T1000 (cell line): ENCODE data around the gene TMEM175.
"Not testable (repeated sequence)": the region's sequence is repeated elsewhere in the genome, so short reads cannot be mapped to it uniquely, and the experiment has no call there.

ENCODE experiments used
- DNase-seq: peaks from one replicate; lab custom pipeline; 2025; ENCODE audit warnings: mixed read lengths; lab: John Stamatoyannopoulos, UW

TMEM175 gene

DNA sequence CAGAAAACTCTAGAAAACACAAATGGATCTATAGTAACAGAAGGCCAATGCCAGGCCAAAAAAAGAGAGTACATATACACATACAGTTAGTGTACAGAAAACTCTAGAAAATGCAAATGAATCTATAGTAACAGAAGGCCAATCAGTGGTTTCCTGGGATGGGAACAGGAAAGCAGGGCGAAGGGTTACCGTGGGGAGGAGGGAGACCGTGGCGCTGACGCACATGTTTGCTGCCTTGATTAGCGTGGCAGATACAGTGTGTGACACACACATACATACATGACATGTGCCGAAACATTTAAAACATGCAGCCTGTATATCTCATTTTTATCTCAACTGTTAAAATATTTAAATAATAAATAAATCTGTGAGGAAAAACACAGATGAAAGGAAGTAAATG, 14.8 kb upstream of the TMEM175 start:
- no peak for DNase-seq

- no peak for DNase-seq
Observed at GRCh38 chr4:917992-918391, 14.3 kb upstream of the TMEM175 start.

- DNase-seq: not testable (repeated sequence)
Observed at GRCh38 chr4:918591-918990, 13.7 kb upstream of the TMEM175 start.

DNA sequence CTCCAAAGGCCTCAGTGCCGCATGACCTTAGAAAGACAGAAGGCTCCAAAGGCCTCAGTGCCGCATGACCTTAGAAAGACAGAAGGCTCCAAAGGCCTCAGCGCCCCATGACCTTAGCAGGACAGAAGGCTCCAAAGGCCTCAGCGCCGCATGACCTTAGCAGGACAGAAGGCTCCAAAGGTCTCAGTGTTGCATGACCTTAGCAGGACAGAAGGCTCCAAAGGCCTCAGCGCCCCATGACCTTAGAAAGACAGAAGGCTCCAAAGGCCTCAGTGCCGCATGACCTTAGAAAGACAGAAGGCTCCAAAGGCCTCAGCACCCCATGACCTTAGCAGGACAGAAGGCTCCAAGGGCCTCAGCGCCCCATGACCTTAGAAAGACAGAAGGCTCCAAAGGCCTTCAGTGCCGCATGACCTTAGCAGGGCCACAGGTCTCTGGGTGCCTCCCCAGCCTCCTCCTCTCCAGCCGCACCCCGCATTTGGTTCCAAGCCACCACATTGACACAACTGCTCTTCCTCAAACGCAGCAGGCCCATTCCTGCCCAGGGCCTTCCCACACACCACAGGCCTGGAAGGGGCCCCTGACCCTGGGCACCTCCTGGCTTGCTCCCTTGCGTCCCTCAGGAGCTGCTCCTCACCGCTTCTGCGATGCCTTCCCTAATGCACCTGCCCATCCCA, 13.1 kb upstream of the TMEM175 start:
- not testable (repeated sequence) for DNase-seq

DNA sequence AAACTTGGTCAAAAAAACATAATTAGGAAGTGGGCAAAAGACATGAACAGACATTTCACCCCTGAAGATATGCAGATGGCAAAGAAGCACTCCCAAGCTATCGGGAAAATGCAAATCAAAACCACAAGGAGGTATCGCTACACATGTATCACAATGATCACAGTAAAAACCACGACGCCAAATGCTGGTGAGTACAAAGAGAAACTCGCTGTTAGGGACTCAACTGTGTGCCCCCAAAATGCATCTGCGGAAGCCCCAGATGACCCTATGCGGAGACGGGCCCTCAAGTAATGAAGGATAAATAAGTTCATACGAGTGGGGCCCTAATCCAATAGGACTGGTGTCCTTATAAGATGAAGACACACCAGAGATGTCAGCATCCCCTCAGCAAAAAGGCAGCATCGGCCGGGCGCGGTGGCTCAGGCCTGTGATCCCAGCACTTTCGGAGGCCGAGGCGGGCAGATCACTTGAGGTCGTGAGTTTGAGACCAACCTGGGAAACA, 10.4 kb upstream of the TMEM175 start:
- DNase-seq: no peak

- peak; percentile 60 for DNase-seq
Observed at GRCh38 chr4:924107-925096, 7.9 kb upstream of the TMEM175 start.

DNA sequence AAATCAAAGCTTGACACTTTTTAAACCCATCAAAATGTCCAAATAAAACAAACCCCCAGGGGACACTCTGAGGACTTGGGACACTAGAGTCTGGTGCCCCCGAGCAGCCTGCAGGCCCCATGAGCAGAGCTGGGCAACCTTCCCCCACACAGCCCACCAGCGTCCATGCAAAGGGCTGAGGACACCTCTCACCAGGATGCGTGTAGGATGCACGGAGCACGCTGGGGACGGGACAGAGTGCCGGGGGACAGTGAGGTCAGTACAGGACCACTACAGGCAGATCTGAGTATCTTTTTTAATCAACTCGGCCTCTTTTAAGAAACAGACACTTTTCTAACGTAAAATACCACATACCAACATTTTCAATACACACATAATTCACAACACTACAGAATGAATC, 7.1 kb upstream of the TMEM175 start:
- DNase-seq: no peak

DNA sequence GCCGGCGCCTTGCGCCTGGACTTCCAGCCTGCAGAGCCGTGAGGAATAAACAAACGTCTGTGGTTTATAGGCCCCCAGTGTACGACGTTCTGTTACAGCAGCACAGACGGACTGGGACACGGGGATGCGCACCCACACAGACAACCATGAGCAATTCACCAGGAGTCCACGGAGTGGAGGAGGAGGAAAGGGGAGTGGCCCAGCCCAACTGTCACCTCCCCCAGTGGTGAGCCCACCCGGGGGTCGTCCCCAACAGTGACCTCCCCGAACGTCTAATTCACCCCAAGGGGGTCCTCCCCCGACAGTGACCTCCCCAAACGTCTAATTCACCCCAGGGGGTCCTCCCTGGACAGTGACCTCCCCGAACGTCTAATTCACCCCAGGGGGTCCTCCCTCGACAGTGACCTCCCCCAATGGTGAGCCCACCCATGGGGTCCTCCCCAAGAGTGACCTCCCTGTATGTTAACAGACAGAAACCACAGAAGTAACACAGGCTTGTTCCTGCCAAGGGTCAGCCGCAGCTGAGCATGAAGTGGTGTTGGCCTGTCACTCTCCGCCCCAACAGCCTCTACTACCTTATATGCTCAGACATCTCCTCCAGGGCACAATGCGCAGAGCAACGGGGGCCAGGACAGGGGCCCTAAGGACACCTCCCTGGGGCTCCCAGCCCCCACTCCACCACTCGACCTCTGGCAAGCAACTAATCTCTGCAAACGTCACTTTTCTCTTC, 6.3 kb upstream of the TMEM175 start:
- DNase-seq: no peak

DNA sequence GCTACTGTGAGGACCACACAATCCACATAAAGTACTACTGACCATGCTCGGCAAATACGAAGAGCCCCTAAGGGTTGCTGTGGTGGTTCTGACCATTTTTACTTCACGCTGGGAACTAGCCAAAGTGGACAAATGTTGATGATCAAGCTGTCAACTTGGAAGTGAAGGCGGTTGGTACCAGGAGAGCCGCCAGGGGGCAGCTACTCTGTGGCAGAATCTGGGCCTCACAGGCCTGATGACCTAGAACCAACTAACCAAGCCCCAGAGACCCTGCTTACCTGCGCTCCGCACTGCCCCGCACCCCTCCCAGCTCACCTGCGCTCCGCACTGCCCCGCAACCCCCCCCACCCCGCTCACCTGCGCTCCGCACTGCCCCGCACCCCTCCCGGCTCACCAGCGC, 5.7 kb upstream of the TMEM175 start:
- no peak for DNase-seq

- not testable (repeated sequence) for DNase-seq
Observed at GRCh38 chr4:927566-927965, 4.7 kb upstream of the TMEM175 start.

DNA sequence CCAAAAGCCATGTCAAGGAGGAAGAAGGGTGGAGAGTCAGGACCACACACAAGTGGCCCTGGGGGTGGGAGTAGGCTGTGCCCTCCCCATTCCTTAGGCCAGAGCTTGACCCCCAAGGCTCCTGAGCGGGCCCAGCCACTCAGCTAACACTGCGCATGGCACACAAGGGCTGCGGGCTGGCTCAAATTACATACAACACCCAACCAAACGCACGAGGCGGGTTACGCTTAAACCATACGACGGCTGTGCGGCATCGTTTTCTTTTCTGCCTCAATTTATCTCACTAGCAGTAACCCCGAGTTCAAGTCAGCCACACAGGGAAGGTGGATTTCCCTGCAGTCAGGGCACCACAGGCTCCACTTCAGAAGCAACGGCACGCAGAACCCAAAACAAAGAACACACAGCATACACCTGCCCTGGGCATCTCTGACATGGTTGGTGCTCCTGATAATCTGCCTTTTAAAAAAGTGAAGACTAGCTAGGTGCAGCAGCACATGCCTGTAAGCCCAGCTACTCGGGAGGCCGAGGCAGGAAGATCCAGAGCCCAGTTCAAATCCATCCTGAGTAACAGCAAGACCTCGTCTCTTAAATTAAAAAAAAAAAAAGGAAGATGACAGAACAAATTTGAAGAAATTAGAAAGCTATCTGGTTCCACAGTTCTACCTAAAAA, 3.0 kb upstream of the TMEM175 start:
- no peak for DNase-seq

GRCh38 chr4:930028-930551, 2.2 kb upstream of the TMEM175 start:
- no peak for DNase-seq

- DNase-seq: no peak
Observed at GRCh38 chr4:930827-931193, 1.4 kb upstream of the TMEM175 start.

- DNase-seq: no peak
Observed at GRCh38 chr4:931194-931959, 883 bp upstream of the TMEM175 start.

DNA sequence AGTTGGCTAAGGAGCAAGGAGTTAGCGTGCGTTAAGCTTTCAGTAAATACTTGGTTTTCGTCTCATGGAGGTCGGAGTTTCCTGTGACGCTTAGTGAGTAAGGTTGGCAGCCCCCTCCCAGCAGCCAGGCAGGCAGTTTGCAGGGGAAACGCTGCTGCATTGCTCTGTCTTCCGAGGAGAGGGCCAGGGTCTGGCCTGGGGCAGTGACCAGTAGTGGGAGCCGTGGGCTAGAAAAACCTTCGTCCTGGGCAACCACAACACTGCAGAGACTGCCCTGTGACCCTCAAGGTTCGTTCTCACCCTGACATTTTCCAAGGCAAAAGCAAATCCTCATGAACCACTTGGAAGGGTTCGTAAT, 432 bp downstream of the TMEM175 start:
- no peak for DNase-seq

DNA sequence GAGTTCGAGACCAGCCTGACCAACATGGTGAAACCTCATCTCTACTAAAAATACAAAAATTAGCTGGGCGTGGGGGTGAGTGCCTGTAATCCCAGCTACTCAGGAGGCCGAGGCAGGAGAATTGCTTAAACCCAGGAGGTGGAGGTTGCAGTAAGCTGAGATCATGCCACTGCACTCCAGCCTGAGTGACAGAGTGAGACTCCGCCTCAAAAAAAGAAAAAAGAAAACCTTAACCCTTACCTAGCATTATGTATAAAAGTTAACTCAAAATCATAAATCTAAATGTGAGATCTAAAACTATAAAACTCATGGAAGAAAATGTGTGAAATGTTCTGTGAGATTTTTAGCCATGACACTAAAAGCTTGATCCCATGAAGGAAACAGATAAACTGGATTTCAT, 7.2 kb downstream of the TMEM175 start:
- DNase-seq: not testable (repeated sequence)

DNA sequence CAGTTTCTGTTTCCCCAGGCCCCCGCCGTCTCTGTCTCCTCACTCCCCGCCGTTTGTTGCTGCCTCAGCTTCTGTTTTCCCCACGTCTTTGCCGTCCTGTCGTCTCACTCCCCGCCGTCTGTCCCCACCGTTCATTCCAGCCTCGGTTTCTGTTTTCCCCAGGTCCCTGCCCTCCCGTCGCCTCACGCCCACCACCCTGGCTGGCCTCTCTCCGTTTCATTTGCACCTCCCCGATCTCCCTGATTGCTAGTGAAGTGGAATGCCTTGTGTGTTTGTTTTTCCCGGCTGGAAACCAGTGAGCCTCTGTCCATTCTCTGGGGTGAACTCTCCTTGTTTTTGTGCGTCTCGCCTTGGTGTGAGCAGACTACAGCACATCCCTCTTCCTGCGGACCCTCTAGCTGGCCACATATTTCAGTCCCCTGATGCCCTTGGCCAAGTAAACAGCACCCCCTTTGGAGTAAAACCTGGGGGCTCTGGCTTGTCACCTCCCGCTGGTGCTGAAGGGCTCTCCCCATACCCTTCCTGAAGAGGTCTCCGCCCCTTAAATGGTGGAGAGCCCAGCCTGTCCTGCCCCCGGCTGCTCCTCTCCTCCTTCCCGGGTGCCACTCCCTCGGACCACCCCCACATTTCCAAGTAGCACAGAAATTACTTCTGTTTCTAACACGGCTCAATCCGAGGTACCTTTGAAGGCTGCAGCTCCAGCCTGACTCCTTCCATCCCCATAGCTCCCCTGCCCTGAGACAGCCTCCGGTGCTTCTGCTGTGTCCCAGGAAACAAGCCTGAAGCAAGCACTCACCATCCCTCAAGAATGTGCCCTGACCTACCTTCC, 13.2 kb downstream of the TMEM175 start:
- DNase-seq: no peak

DNA sequence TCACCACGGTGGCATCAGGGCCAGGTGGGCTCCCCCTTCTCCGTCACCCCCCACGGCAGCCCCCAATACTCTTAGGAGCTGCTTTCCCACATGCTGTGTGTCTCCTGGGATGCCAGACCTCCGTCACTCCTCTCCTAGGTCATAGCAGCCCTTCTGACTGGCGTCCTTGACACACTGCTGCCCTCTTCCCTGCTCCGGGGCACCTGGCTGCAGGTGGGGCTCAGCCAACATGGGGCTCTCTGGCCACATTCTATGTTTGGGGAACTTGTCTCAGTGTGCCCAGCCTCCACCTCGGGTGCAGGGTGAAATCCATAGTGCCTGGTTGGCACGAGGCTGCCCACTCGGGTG, 13.8 kb downstream of the TMEM175 start:
- no peak for DNase-seq

DNA sequence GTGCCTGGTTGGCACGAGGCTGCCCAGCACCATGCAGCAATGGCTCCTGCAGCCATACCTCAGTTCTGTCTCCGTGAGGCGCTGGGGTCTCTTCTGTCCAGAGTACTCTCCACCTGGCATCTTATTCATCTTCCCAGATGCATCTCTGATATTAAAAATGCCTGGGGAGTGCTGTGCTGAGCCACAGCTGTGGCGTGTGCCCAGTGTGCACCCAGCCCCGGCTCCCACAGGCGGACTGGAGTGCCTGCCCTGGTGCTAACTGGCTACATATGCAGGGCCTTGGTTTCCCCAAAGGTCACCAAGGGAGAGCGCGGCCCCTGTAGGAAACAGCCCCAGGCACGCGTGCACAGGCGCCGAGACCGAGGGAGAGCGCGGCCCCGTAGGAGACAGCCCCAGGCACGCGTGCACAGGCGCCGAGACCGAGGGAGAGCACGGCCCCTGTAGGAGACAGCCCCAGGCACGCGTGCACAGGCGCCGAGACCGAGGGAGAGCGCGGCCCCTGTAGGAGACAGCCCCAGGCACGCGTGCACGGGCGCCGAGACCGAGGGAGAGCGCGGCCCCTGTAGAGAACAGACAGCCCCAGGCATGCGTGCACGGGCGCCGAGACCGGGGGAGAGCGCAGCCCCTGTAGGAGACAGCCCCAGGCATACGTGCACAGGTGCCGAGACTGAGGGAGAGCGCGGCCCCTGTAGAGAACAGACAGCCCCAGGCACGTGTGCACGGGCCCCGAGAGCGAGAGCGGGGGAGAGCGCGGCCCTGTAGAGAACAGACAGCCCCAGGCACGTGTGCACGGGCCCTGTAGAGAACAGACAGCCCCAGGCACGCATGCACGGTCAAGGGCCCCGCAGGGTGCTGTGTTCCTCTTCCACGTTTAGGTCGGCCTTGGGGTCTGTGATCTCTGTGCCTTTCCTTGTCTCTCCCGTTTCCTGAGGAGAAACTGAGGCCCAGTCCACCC, 14.5 kb downstream of the TMEM175 start:
- DNase-seq: no peak
